ENCODE measurements around the gene RAD9A.
"Not testable (repeated sequence)": the region's sequence is repeated elsewhere in the genome, so short reads cannot be mapped to it uniquely, and the experiment has no call there.

Gene RAD9A

DNA sequence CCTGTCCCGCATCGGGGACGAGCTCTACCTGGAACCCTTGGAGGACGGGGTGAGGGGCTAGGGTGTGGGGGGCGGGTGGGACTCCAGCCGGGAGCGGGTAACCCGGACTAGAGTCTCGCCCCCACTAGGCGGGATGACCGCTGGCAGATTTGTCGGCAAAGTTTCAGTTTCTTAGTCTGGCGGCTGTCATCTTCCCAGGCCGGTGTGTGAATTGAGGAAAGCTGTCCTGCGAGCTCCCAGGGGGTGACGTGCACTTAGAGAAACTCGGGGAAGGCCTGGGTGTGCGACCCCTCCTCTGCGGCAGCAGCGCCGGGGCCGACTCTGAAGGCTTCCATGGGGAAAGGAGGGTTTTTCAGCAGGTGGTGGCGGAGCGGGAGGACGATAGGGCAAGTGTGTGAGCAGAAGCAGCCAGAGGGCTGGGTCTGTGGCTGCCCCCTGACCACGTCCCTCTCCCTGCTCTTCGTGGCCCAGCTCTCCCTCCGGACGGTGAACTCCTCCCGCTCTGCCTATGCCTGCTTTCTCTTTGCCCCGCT, 463 bp downstream of the RAD9A start:
- intact Hi-C loops (cut with DNase I): no loop called here
- DNase-seq: peak in 1 of 10 donors; percentile 78

DNA sequence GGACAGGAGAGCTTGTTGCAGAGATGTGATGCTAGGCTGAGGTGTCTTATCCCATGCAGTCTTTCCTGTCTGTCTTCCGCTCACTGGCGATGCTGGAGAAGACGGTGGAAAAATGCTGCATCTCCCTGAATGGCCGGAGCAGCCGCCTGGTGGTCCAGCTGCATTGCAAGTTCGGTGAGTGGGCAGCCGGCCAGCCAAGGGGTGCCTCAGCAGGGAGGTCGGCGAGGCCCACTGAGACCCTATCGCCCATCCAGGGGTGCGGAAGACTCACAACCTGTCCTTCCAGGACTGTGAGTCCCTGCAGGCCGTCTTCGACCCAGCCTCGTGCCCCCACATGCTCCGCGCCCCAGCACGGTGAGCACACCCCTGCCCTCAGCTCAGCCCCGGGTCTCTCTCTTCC, 1.7 kb downstream of the RAD9A start:
- intact Hi-C loops (cut with DNase I): no loop called here
- DNase-seq: peak in 1 of 10 donors; percentile 82

DNA sequence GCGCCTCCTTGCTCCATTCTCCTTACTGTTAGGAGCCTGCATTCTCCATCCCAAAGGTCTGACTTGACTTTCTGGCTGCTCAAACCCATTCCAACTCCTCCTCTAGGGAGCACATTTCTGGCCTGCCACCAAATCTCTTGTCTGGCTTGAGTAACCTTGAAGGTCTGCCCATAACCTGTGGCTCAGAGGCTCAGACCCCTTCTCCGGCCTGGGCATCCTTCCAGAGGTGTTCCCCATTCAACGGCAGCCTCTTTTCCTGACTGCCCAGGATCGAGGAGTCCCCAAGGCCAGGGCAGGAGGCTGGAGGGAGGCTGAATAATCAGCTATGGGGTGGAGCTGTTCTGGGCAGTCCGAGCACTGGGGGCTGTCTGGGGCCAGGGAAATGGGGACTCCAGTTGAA, 2.2 kb downstream of the RAD9A start:
- DNase-seq: no peak
- intact Hi-C loops (cut with DNase I): no loop called here

DNA sequence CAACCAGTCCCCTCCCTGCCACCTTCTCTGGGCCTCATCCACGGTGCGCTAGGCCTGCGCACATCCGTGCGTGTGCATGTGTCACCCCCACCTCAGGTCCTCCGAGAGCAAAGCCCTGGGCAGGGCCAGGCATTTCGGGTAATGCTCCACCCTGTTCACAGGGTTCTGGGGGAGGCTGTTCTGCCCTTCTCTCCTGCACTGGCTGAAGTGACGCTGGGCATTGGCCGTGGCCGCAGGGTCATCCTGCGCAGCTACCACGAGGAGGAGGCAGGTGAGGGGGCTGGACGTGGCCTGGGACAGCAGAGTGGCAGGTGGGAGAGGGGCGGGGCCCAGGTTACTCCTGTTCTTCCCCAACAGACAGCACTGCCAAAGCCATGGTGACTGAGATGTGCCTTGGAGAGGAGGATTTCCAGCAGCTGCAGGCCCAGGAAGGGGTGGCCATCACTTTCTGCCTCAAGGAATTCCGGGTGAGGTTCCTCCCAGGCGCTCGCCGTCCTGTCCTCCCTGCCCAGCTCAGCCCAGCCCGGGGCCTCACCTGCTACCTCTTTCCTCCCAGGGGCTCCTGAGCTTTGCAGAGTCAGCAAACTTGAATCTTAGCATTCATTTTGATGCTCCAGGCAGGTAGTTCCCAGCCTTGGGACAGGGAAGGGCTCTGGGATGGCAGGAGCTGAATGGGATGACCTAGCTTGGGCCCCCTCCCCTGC, 3.9 kb downstream of the RAD9A start:
- DNase-seq: no peak
- intact Hi-C loops (cut with DNase I): no loop called here

DNA sequence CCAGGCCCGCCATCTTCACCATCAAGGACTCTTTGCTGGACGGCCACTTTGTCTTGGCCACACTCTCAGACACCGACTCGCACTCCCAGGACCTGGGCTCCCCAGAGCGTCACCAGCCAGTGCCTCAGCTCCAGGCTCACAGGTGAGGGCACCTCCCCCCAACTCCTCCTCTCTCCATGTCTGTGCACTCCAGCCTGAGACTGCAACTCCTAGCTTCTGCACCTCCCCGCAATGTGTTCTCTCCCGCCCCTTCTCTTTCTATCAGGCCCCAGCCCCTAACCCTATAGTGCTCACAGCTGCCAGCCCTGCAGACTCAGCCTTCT, 4.4 kb downstream of the RAD9A start:
- no peak for DNase-seq
- intact Hi-C loops (cut with DNase I): no loop called here

DNA sequence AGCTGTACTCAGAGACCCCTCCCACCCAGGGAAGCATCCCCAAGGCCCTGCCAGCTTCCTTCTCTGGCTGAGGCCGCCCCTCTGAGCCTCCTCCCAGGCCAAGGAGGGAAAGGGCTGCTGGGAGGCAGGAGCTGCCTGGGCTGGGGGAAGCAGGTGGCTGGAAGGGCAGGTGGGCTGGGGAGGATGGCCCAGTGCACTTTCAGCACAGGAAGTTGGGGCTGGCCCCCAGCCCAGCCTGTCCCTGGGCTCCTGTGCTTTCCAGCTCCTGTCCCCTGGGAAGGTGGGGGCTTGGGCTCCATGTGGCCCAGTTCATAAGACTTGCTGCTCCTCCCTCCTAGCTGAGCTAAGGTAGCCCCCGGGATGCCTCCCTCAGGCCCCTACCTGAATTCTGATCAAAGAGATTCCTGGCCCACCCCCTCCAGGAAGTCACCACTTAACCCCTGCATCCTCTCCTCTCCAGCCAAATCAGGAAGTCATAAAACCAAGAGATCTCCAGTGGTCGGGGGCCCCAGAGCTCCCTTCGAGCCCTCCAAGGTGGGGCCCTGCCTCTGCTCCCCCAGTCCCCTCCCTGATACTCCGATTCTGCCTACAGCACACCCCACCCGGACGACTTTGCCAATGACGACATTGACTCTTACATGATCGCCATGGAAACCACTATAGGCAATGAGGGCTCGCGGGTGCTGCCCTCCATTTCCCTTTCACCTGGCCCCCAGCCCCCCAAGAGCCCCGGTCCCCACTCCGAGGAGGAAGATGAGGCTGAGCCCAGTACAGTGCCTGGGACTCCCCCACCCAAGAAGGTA, 5.0 kb downstream of the RAD9A start:
- intact Hi-C loops (cut with DNase I): no loop called here
- DNase-seq: no peak

DNA sequence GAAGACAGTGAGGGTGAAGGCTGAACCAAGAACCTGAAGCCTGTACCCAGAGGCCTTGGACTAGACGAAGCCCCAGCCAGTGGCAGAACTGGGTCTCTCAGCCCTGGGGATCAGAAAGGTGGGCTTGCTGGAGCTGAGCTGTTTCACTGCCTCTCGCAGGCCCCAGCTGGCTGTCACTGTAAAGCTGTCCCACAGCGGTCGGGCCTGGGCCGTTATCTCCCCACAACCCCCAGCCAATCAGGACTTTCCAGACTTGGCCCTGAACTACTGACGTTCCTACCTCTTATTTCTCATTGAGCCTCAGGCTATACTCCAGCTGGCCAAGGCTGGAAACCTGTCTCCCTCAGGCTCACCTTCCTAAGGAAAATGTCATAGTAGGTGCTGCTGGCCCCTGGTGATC, 5.8 kb downstream of the RAD9A start:
- intact Hi-C loops (cut with DNase I): no loop called here
- DNase-seq: no peak

DNA sequence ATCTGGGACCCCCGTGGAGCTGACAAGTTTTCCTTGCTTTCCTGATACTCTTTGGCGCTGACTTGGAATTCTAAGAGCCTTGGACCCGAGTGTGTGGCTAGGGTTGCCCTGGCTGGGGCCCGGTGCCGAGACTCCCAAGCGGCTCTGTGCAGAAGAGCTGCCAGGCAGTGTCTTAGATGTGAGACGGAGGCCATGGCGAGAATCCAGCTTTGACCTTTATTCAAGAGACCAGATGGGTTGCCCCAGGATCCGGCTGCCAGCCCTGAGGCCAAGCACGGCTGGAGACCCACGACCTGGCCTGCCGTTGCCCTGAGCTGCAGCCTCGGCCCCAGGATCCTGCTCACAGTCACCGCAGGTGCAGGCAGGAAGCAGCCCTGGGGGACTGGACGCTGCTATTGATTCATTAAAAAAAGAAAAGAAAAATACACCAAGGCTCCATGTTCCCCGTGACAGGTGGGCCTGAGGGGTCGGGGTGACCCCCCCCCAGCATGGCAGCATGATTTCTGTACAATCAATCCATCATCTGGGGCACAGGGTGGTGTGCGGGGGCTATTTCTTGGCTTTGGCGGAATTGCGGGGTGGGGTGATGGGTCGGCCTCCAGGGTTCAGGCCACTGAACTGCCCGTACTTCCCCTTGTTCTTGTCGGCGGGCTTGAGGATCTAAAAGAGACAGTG, 6.3 kb downstream of the RAD9A start:
- DNase-seq: no peak
- intact Hi-C loops (cut with DNase I): no loop called here

DNA sequence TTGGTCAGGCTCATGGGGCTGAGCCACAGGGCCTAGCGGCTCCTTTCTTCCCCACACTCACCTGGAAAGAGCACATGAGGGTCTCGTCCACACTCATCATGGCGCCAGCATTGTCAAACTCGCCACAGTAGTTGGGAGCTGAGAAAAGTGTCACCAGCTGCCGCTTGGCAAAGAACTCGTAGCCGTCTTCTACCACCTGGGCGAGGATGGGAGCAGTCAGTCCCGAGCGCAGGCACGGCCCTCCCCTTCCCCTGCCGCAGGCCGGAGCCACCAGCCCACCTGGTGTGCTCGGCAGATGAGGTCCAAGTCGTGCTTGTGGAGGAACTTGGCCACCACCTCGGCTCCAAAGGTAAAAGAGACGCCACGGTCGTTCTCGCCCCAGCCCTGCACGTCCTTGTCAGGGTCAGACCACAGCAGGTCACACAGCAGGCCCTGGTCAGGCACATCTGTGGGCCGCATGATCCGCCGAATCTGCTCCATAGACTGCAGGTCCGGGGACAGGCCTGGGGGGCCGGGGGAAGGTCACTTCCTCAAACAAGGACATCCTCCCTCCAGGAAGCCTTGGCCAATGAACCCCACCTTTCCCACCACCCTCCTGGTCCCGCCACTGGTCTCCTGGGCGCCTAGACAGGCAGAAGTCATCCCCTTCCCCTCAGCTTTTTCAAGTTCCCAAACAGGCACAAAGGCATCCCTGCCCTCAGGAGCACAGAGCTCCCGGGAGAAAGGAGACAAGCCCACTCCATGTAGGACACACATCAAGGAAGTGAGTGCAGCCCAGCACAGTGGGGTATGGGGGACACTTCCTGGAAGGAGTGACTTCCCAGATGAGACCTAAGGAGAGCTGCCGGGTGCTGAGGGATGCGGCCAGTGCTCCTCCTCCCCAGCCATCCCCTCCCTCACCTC, 7.1 kb downstream of the RAD9A start:
- no peak for DNase-seq
- intact Hi-C loops (cut with DNase I): no loop called here

DNA sequence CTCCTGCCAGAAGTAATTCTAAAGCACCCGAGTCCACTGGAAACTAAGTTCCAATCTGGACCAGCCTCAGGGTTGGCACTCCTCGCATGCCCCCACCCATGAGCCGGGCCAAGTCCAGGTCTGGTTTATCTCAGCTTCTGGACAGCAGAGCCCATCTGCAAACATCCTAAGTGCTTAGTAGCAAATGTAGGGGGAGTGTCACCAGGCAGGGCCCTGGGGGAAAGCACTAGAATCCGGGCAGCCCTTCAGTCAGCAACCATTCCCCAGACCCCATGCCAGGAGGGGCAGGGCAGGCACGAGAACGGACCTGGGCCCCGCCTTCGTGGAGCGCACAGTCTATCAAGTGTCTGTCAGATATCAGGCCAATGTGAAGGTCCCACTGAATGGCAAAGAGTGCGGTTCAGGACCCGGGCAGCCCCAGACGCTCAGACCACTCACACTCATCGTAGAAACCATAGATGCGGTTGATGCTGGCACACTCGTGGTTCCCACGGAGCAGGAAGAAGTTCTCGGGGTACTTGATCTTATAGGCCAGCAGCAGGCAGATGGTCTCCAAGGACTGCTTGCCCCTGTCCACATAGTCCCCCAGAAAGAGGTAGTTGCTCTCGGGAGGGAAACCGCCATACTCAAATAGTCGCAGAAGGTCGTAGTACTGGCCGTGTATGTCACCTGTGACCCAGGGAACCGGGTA, 8.6 kb downstream of the RAD9A start:
- DNase-seq: no peak
- intact Hi-C loops (cut with DNase I): loop anchor here (5.0 kb wide), 1 partner anchor 107 kb away; the partner anchor contains the start of genes CDK2AP2 and PITPNM1

DNA sequence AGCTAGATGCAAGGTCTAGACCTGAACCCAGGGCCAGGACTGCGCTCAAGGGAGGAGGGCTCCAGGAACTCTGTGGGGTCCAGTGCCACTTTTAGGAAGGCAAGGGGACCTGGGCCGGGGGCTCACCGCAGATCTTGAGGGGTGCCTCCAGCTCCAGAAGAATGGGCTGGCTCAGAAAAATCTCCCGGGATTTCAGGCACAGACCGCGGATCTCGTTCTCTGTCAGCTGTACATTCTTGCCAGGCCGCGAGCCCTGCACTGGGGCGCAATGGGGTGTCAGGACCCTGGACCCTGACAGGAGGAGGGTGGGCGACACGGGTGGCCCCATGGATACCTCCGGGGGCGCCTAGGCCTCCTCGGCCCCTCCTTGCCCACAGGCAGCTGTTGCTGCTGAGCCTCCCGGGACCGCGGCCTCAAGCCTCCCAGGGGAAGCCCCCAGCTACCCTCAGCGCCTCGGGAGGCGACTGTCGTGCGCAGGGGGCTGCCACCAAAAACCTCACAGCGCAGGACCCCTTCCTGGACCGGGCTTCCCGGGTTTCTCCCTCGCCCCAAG, 9.2 kb downstream of the RAD9A start:
- DNase-seq: peak in 1 of 10 donors; percentile 87
- intact Hi-C loops (cut with DNase I): loop anchor here (1.0 to 5.0 kb wide), 3 partner anchors 10 to 106 kb away; partner anchors contain the start of genes CDK2AP2, PITPNM1, RAD9A and TMEM134

DNA sequence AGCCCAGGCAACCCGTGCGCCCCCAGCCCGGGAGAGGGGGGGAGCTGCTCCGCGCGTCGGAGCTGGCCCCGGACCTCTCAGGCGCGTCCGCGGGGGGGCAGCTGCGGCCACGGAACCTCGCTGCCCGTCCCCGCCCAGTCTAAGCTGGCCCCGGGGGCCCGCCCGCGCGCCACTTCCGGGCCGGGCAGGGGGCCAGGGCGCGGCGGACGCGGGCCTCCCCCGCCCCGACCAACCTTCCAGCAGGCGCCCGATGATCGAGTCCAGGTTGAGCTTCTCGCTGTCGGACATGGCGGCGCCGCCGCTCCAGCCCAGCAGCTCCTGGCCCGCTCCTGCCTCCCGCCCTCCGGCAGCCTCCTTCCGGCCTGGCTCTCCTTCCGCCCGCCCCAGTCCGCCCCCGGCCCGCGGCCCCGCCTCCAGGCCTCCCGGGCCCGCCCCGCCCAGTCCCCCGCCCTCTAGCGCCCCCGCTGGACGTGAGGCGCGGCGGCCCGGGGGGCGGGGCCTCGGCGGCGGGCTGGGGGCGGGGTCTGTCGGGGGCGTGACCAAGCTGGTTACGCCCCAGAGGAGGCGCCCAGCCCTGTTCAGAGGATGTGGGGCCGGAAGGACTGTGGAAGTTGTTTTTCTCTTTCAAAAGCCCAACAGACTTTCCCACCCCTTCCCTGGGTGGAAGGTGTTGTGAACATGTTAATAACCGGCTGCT, 9.9 kb downstream of the RAD9A start, which contains the start of gene PPP1CA:
PPP1CA (minus strand) TSS at position 364 of the 697 bp plus-strand sequence; CDS start at position 288, 76 bp downstream.
- intact Hi-C loops (cut with DNase I): loop anchor here (1.0 to 5.0 kb wide), 3 partner anchors 10 to 106 kb away; partner anchors contain the start of genes CDK2AP2, PITPNM1, RAD9A and TMEM134
- peak; percentile 82 to 99 (median 90) for DNase-seq

DNA sequence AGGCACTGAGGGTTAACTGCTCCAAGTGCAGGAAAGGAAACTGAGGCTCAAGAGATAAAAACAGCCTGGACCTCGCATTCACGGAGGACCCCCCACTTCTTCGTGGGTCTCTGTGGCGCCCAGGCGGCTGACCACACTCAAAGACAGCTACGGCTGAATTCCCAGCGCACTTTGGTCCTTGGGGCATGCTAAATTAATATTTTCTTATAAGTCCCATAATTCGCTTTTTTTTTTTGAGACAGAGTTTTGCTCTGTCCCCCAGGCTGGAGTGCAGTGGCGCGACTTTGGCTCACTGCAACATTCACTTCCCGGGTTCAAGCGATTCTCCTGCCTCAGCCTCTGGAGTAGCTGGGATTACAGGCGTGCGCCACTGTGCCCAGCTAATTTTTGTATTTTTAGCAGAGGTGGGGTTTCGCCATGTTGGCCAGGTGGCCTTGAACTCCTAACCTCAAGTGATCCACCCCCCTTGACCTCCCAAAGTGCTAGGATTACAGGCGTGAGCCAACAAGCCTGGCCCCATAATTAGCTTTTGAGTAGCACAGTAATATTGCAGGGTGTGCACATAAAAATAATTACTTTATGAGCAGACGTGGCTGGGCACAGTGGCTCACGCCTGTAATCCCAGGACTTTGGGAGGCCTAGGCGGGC, 10.5 kb downstream of the RAD9A start:
- DNase-seq: not testable (repeated sequence)
- intact Hi-C loops (cut with DNase I): loop anchor here (5.0 kb wide), 1 partner anchor 105 kb away; the partner anchor contains the start of genes CDK2AP2 and PITPNM1

DNA sequence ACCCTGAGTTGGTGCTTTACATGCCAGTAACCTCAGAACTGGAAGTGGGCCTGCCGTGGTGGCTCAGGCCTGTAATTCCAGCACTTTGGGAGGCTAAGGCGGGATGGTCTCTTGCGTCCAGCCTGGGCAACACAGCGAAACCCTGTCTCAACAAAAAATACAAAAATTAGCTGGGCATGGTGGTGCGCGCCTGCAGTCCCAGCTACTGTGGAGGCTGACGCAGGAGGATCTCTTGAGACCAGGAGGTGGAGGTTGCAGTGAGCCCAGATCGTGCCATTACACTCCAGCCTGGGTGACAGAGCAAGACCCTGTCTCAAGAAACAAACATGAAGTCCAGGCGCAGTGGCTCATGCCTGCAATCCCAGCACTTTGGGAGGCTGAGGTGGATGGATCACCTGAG, 11.3 kb downstream of the RAD9A start:
- intact Hi-C loops (cut with DNase I): loop anchor here (5.0 kb wide), 1 partner anchor 104 kb away; the partner anchor contains the start of genes CDK2AP2 and PITPNM1
- DNase-seq: not testable (repeated sequence)

DNA sequence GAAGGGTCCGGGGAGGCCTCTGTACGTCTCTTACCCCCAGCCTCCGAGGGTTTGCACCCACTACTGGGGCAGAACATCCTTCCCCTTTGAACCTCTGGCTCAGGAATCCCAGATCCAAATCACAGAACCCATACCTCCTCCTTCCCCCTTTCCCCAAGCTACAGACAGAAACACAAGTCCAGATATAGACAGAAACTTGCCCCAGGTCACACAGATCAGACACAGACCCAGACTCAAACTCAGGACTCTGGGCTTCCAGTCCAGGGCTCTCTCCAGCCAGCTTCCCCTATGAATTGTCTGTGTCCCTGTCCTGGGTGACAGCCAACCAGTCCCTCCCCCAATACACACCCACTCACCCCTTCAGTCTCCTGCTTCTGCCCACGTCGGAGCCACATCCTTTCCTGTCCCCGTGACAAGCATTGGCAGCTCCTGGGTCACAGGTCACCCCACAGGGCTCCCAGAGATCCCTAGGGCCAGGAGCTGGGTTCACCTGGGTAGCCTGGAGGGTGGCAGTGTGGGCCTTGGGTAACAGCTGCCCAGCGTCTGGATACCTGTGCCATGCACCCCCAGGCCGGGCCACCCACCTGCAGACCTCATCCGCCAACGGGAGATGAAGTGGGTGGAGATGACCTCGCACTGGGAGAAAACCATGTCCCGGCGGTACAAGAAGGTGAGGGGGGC, 12.9 kb downstream of the RAD9A start:
- DNase-seq: peak in 1 of 10 donors; percentile 76
- intact Hi-C loops (cut with DNase I): loop anchor here (5.0 kb wide), 1 partner anchor 103 kb away; the partner anchor contains the start of genes CDK2AP2 and PITPNM1

DNA sequence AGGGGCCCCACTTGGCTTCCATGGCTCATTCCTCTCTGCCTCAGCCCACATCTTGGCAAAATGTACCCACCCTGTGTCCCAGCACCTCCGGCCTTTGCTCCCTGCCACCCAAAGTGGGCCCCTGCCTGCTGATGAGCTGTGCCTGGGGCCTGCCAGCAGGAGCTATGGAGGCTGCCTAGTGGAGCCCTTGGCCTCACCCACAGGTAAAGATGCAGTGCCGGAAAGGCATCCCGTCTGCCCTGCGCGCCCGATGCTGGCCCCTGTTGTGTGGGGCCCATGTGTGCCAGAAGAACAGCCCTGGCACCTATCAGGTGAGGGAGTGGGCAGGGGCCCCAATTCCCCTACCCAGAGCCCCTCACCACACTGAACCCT, 13.4 kb downstream of the RAD9A start:
- intact Hi-C loops (cut with DNase I): no loop called here
- DNase-seq: peak in 1 of 10 donors; percentile 73
